ENCODE results near the gene DSEL. TPM values are rescaled to one million over a fixed set of nuclear protein-coding genes. Genes with fewer than 3 reads are reported as not detected.

Gene DSEL
- 1.6 and 2.2 TPM in 2 replicates for total RNA-seq

GRCh38 chr18:67516539-67517443, at the start of gene DSEL:
DSEL (minus strand) TSS chr18:67516720; CDS start chr18:67514608, 2,112 bp downstream.

